Kidney (tissue), 14 donors: Measurements from ENCODE around the gene ATP2B1. TPM values are rescaled to one million over a fixed set of nuclear protein-coding genes. Genes with fewer than 3 reads are reported as not detected.

Experiments
- DNase-seq, 5 donors: peaks; one replicate each; pipeline ENCODE4 v3.0.0-alpha.2; 2013 to 2020
- FAIRE-seq: peaks from 2 replicates; lab custom pipeline; 2012; peaks lifted over from hg19 to GRCh38; lab: Jason Lieb, UNC
- H3K27ac ChIP-seq, 2 donors: one replicate each; pipeline ENCODE4 v1.7.0; 2013; ENCODE audit warnings: low read depth in 2 of 2, low read length in 2 of 2, inconsistent platforms in 1 of 2
- H3K27me3 ChIP-seq: one replicate; pipeline ENCODE4 v1.7.1; 2013; ENCODE audit warnings: low read length, inconsistent platforms; ENCODE audit not compliant: control insufficient read depth, insufficient read depth
- H3K36me3 ChIP-seq, 3 donors: one replicate each; pipeline versions ENCODE4 v1.7.0 to v1.7.1; 2013; ENCODE audit warnings: low read length in 3 of 3, control low read depth in 1 of 3, inconsistent platforms in 1 of 3; ENCODE audit not compliant: insufficient read depth in 3 of 3, control insufficient read depth in 2 of 3
- H3K4me1 ChIP-seq, 3 donors: one replicate each; pipeline versions ENCODE4 v1.7.0 to v1.7.1; 2013; ENCODE audit warnings: low read length in 3 of 3, inconsistent platforms in 1 of 3, low read depth in 1 of 3; ENCODE audit not compliant: control insufficient read depth in 2 of 3, insufficient read depth in 2 of 3
- H3K4me3 ChIP-seq, 3 donors: one replicate each; pipeline versions ENCODE4 v1.7.0 to v1.8.1; 2013; ENCODE audit warnings: low read length in 3 of 3, control low read depth in 1 of 3, inconsistent platforms in 1 of 3
- H3K9ac ChIP-seq, 3 donors: one replicate each; pipeline versions ENCODE4 v1.7.0 to v1.7.1; 2013; ENCODE audit warnings: low read length in 3 of 3, control low read depth in 1 of 3, inconsistent platforms in 1 of 3
- H3K9me3 ChIP-seq, 3 donors: one replicate each; pipeline versions ENCODE4 v1.7.0 to v1.7.1; 2013; ENCODE audit warnings: low read length in 3 of 3, control low read depth in 1 of 3, inconsistent platforms in 1 of 3; ENCODE audit not compliant: control insufficient read depth in 2 of 3, insufficient read depth in 1 of 3
- CTCF ChIP-seq: IDR thresholded peaks from 3 replicates; pipeline ENCODE4 v1.5.1; 2012; ENCODE audit warnings: mild to moderate bottlenecking, moderate library complexity, borderline replicate concordance; ENCODE audit not compliant: insufficient read depth; ENCODE audit errors: extremely low read depth
- intact Hi-C: fragments of 100-400 bp; cut with DNase I; formaldehyde crosslinking; loops from one replicate; pipeline ENCODE4 v1.11.1; 2022
- polyA plus RNA-seq: library from polyadenylated mRNA; stranded (reverse); fragments of 350-450 nt; fragmentation: Illumina TruSeq; extraction: RNeasy Lipid Tissue Mini Kit (QIAGEN cat#74804); gene quantifications from one replicate; pipeline ENCODE4 v1.2.3, GENCODE V29; 2014; ENCODE audit warnings: low read depth, low replicate concordance; ENCODE audit not compliant: insufficient read depth
- total RNA-seq: library from RNA; stranded (reverse); fragmentation: NEBNext Ultra II Directional; extraction: Animal tissue kit (Norgen Biotek cat#: 25700); gene quantifications from one replicate; pipeline ENCODE4 v1.2.1, GENCODE V29; 2021
- donor health status: control.
- donor health status: control.
- donor health status: control.
- donor health status: control.
- donor health status: control.
- donor health status: DM: yes; HTN: yes; CAD: no.
- donor health status: Normal renal cell carcinoma (clear cell type).

ATP2B1 gene
- total and polyA plus RNA-seq, 2 donors from 2014 or later = 6.3 to 53.4 TPM

DNA sequence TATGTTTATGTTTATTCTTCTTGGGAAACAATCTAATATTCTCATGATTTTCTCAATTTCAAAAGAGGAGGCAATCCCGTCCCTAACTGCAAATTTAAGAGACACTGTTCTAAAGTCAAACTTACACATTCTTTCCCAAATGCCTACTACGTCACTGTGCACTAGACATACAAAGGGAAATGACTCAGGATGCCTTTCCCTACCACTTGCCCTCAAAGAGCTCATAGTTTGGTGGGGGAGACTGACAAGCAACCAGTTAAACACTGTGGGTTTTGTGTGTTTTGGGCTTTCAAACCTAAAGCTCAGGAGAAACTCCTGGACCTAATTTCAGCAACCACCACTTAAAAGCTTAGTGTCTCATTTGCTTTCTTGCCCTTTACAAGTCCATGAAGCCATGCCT lies 58.4 kb downstream of the ATP2B1 start:
- DNase-seq (no peak), FAIRE-seq (no peak)
- no peak overlapping the region for H3K27ac ChIP-seq
- peaks cover 0 to 2% (median 0%) of the 10 kb centered on the region in 3 donors for H3K36me3 ChIP-seq
- H3K4me1 ChIP-seq = peaks cover 0 to 5% (median 0%) of the 10 kb centered on the region in 3 donors
- no peaks in the 10 kb centered on the region for H3K27me3 ChIP-seq
- no peak overlapping the region for H3K4me3 ChIP-seq
- H3K9ac ChIP-seq = no peak overlapping the region
- H3K9me3 ChIP-seq = peaks cover 0 to 3% (median 0%) of the 10 kb centered on the region in 3 donors
- TF ChIP-seq CTCF = no peak
- intact Hi-C loops = no loop called here

GRCh38 chr12:89649820-89650219 lies 58.8 kb downstream of the ATP2B1 start:
- no peak overlapping the region for H3K4me3 ChIP-seq
- peaks cover 0 to 5% (median 0%) of the 10 kb centered on the region in 3 donors for H3K4me1 ChIP-seq
- H3K9me3 ChIP-seq = peaks cover 0 to 3% (median 0%) of the 10 kb centered on the region in 3 donors
- intact Hi-C loops = no loop called here
- H3K27me3 ChIP-seq = no peaks in the 10 kb centered on the region
- peaks cover 0 to 2% (median 0%) of the 10 kb centered on the region in 3 donors for H3K36me3 ChIP-seq
- no peak overlapping the region for H3K27ac ChIP-seq
- H3K9ac ChIP-seq = no peak overlapping the region
- no peak for DNase-seq
- TF ChIP-seq CTCF = no peak
- FAIRE-seq = no peak

- H3K27ac ChIP-seq = no peak overlapping the region
- intact Hi-C loops = no loop called here
- no peak overlapping the region for H3K4me3 ChIP-seq
- no peaks in the 10 kb centered on the region for H3K27me3 ChIP-seq
- no peak for TF ChIP-seq CTCF
- peaks cover 0 to 5% (median 0%) of the 10 kb centered on the region in 3 donors for H3K4me1 ChIP-seq
- peaks cover 0 to 2% (median 0%) of the 10 kb centered on the region in 3 donors for H3K36me3 ChIP-seq
- FAIRE-seq (no peak), DNase-seq (no peak)
- no peak overlapping the region for H3K9ac ChIP-seq
- H3K9me3 ChIP-seq = peaks cover 0 to 3% (median 0%) of the 10 kb centered on the region in 3 donors
Observed at GRCh38 chr12:89649139-89649538, 59.5 kb downstream of the ATP2B1 start.
